GM12878 (cell line): ENCODE data around the gene SLX9.

Experiments used
- CHD4 ChIP-seq: fragments of 200-600 bp; sonication (generic); IDR thresholded peaks from 2 replicates; pipeline ENCODE4 v1.6.1; 2016; ENCODE audit warnings: mild to moderate bottlenecking
- CREB1 ChIP-seq: IDR thresholded peaks from 2 replicates; pipeline ENCODE4 v1.6.1; 2012; ENCODE audit warnings: low read depth, mild to moderate bottlenecking, inconsistent platforms
- NR2C2 ChIP-seq: IDR thresholded peaks from 2 replicates; pipeline ENCODE4 v1.6.1; 2011; ENCODE audit warnings: borderline replicate concordance, low read depth; ENCODE audit not compliant: control insufficient read depth, insufficient read length
- NRF1 ChIP-seq: conservative IDR thresholded peaks from 2 replicates; pipeline ENCODE4 v1.6.1; 2011; ENCODE audit warnings: mild to moderate bottlenecking, low read depth, low read length, improper control_type of control experiment
- POLR2A ChIP-seq: IDR thresholded peaks from 2 replicates; pipeline ENCODE4 v1.6.1; 2011; ENCODE audit warnings: low read depth, mild to moderate bottlenecking, low read length
- POLR2AphosphoS5 ChIP-seq: IDR thresholded peaks from 2 replicates; pipeline ENCODE4 v1.6.1; 2011; ENCODE audit warnings: mild to moderate bottlenecking, low read length, inconsistent platforms
- ZNF217 ChIP-seq: fragments of 450-650 bp; IDR thresholded peaks from 2 replicates; pipeline ENCODE4 v1.6.1; 2017; ENCODE audit warnings: antibody characterized with exemption, mild to moderate bottlenecking
- TF ChIP-seq, protein P1 (sequence below): IDR thresholded peaks from 2 replicates; pipeline ENCODE4 v1.6.1; 2011; ENCODE audit warnings: borderline replicate concordance, low read depth, mild to moderate bottlenecking, moderate library complexity, mixed read lengths, low read length; ENCODE audit not compliant: insufficient read depth; ENCODE audit errors: extremely low read length
- TF ChIP-seq, protein P2 (sequence below), 3 experiments: IDR thresholded peaks in 2 of 3; conservative IDR thresholded peaks in 1 of 3; 2 replicates each; pipeline ENCODE4 v1.5.1; 2011; ENCODE audit warnings: low read depth in 3 of 3, low read length in 3 of 3, mild to moderate bottlenecking in 3 of 3, control low read depth in 2 of 3, moderate library complexity in 2 of 3, inconsistent platforms in 1 of 3, mixed read lengths in 1 of 3; ENCODE audit not compliant: control insufficient read depth in 2 of 3, insufficient read depth in 1 of 3; ENCODE audit errors: extremely low read depth in 1 of 3
- TF ChIP-seq, protein P3 (sequence below): IDR thresholded peaks from 2 replicates; pipeline ENCODE4 v1.6.1; 2011; ENCODE audit warnings: low read depth, low read length, improper control_type of control experiment, borderline replicate concordance

DNA sequence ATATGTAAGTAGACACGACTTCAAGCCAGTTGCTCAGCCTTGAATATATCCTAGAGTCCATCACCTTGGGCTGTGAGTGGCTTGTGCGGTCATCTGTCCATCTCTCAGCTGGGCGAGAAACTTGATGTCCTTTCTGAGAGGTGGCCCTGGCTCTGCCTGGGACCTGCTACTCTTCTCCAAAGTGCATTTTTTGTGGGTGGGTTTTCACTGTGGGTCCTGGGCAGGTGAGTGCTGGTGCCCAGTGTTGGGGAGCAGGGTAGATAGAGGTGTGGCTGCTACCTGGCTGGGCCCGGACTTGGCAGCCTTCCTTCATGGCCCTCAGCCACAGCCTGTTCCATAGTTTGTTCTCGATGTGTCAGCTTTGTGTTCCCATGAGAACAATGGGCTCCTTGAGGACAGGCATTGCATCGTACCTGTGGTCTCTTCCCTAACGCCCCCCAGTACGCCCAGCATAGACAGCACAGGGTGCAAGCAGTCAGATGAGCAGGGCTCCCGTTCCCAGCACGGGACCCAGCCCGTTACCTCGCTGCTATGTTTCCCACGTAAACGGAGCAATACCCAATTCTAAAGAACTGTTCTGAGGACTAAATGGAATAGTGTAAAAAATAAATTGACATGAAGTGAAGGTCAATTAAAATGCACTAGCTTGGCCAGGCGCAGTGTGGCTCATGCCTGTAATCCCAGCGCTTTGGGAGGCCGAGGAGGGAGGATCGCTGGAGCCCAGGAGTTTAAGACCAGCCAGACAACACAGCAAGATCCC is 877 bp upstream of the SLX9 start:
- TF ChIP-seq POLR2AphosphoS5 (no peak), CHD4 (no peak), ZNF217 (no peak), POLR2A (no peak), NR2C2 (no peak), NRF1 (no peak), CREB1 (no peak)
- TF ChIP-seq, protein P1, sequence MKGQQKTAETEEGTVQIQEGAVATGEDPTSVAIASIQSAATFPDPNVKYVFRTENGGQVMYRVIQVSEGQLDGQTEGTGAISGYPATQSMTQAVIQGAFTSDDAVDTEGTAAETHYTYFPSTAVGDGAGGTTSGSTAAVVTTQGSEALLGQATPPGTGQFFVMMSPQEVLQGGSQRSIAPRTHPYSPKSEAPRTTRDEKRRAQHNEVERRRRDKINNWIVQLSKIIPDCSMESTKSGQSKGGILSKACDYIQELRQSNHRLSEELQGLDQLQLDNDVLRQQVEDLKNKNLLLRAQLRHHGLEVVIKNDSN = no peak
- TF ChIP-seq, protein P2, sequence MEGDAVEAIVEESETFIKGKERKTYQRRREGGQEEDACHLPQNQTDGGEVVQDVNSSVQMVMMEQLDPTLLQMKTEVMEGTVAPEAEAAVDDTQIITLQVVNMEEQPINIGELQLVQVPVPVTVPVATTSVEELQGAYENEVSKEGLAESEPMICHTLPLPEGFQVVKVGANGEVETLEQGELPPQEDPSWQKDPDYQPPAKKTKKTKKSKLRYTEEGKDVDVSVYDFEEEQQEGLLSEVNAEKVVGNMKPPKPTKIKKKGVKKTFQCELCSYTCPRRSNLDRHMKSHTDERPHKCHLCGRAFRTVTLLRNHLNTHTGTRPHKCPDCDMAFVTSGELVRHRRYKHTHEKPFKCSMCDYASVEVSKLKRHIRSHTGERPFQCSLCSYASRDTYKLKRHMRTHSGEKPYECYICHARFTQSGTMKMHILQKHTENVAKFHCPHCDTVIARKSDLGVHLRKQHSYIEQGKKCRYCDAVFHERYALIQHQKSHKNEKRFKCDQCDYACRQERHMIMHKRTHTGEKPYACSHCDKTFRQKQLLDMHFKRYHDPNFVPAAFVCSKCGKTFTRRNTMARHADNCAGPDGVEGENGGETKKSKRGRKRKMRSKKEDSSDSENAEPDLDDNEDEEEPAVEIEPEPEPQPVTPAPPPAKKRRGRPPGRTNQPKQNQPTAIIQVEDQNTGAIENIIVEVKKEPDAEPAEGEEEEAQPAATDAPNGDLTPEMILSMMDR (IDR thresholded peaks at IDR 0.05 in 2 of 3, conservative IDR thresholded peaks at IDR 0.05 in 1 of 3; ENCODE audit: control insufficient read depth in 2 of 3, extremely low read depth in 1 of 3, insufficient read depth in 1 of 3, low read depth in 3 of 3, low read length in 3 of 3) = no peak
- TF ChIP-seq, protein P3, sequence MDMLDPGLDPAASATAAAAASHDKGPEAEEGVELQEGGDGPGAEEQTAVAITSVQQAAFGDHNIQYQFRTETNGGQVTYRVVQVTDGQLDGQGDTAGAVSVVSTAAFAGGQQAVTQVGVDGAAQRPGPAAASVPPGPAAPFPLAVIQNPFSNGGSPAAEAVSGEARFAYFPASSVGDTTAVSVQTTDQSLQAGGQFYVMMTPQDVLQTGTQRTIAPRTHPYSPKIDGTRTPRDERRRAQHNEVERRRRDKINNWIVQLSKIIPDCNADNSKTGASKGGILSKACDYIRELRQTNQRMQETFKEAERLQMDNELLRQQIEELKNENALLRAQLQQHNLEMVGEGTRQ = no peak
